Measurements from ENCODE around the gene NOXA1.
"Not testable (repeated sequence)": the region's sequence is repeated elsewhere in the genome, so short reads cannot be mapped to it uniquely, and the experiment has no call there.

- not testable (repeated sequence) for TF ChIP-seq CTCF, POLR2A, POLR2AphosphoS5 (IDR thresholded peaks at IDR 0.05)
Measured at GRCh38 chr9:137450539-137451222, 27.5 kb downstream of the NOXA1 start.
